Astrocyte (in vitro differentiated cells and primary cell): ENCODE measurements around the gene TGFBI. TPM values are rescaled to one million over a fixed set of nuclear protein-coding genes. Genes with fewer than 3 reads are reported as not detected.
A peak's percentile ranks its signal among the peaks of the same experiment; 100 is the strongest.

Source experiments
- DNase-seq: peaks from one replicate; pipeline ENCODE4 v3.0.0-alpha.2; 2010; ENCODE audit warnings: low read depth
- FAIRE-seq: peaks from 2 replicates; lab custom pipeline; 2011; peaks lifted over from hg19 to GRCh38; lab: Jason Lieb, UNC
- H2AFZ ChIP-seq: 2 replicates; pipeline ENCODE4 v1.6.0; 2012; ENCODE audit warnings: low read depth, low read length, inconsistent platforms
- H3K27ac ChIP-seq: 2 replicates; pipeline ENCODE4 v1.5.1; 2011; ENCODE audit warnings: low read depth, low read length, inconsistent platforms
- H3K27me3 ChIP-seq: 2 replicates; pipeline ENCODE4 v1.6.0; 2011; ENCODE audit warnings: low read length, inconsistent platforms; ENCODE audit not compliant: insufficient read depth
- H3K36me3 ChIP-seq: 2 replicates; pipeline ENCODE4 v1.5.1; 2011; ENCODE audit warnings: low read length, inconsistent platforms; ENCODE audit not compliant: insufficient read depth
- H3K4me1 ChIP-seq: 2 replicates; pipeline ENCODE4 v1.5.1; 2011; ENCODE audit warnings: low read length, inconsistent platforms; ENCODE audit not compliant: insufficient read depth
- H3K4me2 ChIP-seq: 2 replicates; pipeline ENCODE4 v1.6.0; 2012; ENCODE audit warnings: low read length, inconsistent platforms
- H3K4me3 ChIP-seq: 2 replicates; pipeline ENCODE4 v1.5.1; 2011; ENCODE audit warnings: low read depth, mild to moderate bottlenecking, low read length, inconsistent platforms; ENCODE audit not compliant: insufficient read depth
- H3K79me2 ChIP-seq: 2 replicates; pipeline ENCODE4 v1.6.0; 2012; ENCODE audit warnings: mild to moderate bottlenecking, low read length, inconsistent platforms; ENCODE audit not compliant: insufficient read depth
- H3K9ac ChIP-seq: 2 replicates; pipeline ENCODE4 v1.6.0; 2012; ENCODE audit warnings: mild to moderate bottlenecking, low read length, inconsistent platforms
- H3K9me3 ChIP-seq: 2 replicates; pipeline ENCODE4 v1.5.1; 2012; ENCODE audit warnings: low read depth, mild to moderate bottlenecking, low read length, inconsistent platforms; ENCODE audit not compliant: insufficient read depth
- H4K20me1 ChIP-seq: 2 replicates; pipeline ENCODE4 v1.6.0; 2012; ENCODE audit warnings: low read length, inconsistent platforms; ENCODE audit not compliant: insufficient read depth
- H3K27ac Mint-ChIP-seq: one replicate; pipeline ENCODE4 v1.8.0; 2021; ENCODE audit warnings: mild to moderate bottlenecking, mixed read lengths; ENCODE audit not compliant: unreplicated experiment
- H3K27me3 Mint-ChIP-seq: one replicate; pipeline ENCODE4 v1.8.0; 2021; ENCODE audit warnings: low read depth, mixed read lengths; ENCODE audit not compliant: unreplicated experiment
- H3K36me3 Mint-ChIP-seq: one replicate; pipeline ENCODE4 v1.8.0; 2021; ENCODE audit warnings: low read depth, mixed read lengths; ENCODE audit not compliant: unreplicated experiment
- H3K4me1 Mint-ChIP-seq: one replicate; pipeline ENCODE4 v1.8.0; 2021; ENCODE audit warnings: low read depth, mixed read lengths; ENCODE audit not compliant: unreplicated experiment
- H3K4me3 Mint-ChIP-seq: one replicate; pipeline ENCODE4 v1.8.0; 2021; ENCODE audit warnings: mild to moderate bottlenecking, moderate library complexity, mixed read lengths; ENCODE audit not compliant: unreplicated experiment
- H3K9me3 Mint-ChIP-seq: one replicate; pipeline ENCODE4 v1.8.0; 2021; ENCODE audit warnings: mild to moderate bottlenecking, mixed read lengths; ENCODE audit not compliant: unreplicated experiment
- EZH2 ChIP-seq: IDR thresholded peaks from 2 replicates; pipeline ENCODE4 v1.6.1; 2012; ENCODE audit warnings: mild to moderate bottlenecking, low read length, inconsistent platforms; ENCODE audit not compliant: insufficient read depth
- total RNA-seq: library from RNA; stranded (reverse); gene quantifications from 2 replicates; pipeline ENCODE4 v1.2.1, GENCODE V29; 2021
- TF ChIP-seq, protein P1 (sequence below): IDR thresholded peaks from 2 replicates; pipeline ENCODE4 v1.5.1; 2011; ENCODE audit warnings: low read depth, mild to moderate bottlenecking, inconsistent platforms, low read length, moderate library complexity; ENCODE audit not compliant: insufficient read depth

Gene TGFBI
- total RNA-seq, 1 donor from 2014 or later: 1,145 TPM

DNA sequence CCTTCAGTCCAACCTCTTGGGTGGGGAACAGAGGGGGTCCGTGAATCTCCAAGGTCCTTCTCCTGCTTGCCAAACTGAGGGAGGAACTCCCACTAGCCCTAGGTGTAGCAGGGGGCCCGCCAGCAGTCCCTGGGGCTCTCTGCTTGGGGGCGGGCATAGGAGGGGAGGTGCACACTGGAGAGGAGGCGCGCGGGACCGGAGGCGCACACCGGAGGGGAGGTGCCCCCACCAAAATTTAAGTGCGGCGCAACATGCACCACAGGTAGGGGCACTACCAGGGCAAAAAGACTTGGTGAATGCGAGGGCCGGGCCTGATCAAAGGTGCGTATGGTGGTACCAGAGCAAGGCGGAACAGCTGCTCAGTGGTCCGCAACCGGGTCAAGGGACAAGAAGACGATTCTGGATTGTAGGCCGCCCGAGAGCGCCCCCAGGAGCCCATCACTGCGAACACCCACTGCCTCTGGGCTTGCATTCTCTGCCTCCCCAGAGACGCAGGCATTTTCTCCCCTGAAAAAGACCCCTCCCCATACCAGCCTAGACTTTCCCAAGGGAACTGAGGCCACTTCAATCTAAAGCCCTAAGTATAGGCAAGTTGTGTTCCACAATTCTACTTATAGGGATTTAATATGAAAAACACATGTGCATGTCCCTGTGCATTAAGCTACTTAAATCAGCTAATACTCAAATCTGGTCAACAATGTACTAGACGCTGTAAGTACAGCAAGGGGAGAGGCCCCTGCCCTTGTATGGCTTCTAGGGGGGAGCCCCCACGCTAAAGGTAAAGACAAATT lies 50.6 kb downstream of the TGFBI start:
- Histone ChIP-seq H2AFZ (no peak overlapping the region), H3K4me3 (peak overlapping the region; percentile 51), H4K20me1 (peaks cover 7% of the 10 kb centered on the region), H3K27ac (no peak overlapping the region), H3K4me2 (peak overlapping the region; percentile 84), H3K79me2 (no peaks in the 10 kb centered on the region), H3K36me3 (no peaks in the 10 kb centered on the region), H3K9me3 (no peaks in the 10 kb centered on the region), H3K4me1 (peaks cover 6% of the 10 kb centered on the region), H3K9ac (peak overlapping the region; percentile 52), H3K27me3 (no peaks in the 10 kb centered on the region)
- no peak overlapping the region for H3K27ac Mint-ChIP-seq
- H3K27me3 Mint-ChIP-seq: peaks cover 4% of the 10 kb centered on the region
- H3K4me1 Mint-ChIP-seq: no peaks in the 10 kb centered on the region
- no peaks in the 10 kb centered on the region for H3K36me3 Mint-ChIP-seq
- H3K4me3 Mint-ChIP-seq: peak overlapping the region; percentile 81
- DNase-seq (no peak), FAIRE-seq (no peak)
- TF ChIP-seq EZH2: no peak
- TF ChIP-seq, protein P1, sequence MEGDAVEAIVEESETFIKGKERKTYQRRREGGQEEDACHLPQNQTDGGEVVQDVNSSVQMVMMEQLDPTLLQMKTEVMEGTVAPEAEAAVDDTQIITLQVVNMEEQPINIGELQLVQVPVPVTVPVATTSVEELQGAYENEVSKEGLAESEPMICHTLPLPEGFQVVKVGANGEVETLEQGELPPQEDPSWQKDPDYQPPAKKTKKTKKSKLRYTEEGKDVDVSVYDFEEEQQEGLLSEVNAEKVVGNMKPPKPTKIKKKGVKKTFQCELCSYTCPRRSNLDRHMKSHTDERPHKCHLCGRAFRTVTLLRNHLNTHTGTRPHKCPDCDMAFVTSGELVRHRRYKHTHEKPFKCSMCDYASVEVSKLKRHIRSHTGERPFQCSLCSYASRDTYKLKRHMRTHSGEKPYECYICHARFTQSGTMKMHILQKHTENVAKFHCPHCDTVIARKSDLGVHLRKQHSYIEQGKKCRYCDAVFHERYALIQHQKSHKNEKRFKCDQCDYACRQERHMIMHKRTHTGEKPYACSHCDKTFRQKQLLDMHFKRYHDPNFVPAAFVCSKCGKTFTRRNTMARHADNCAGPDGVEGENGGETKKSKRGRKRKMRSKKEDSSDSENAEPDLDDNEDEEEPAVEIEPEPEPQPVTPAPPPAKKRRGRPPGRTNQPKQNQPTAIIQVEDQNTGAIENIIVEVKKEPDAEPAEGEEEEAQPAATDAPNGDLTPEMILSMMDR: no peak
- H3K9me3 Mint-ChIP-seq: no peaks in the 10 kb centered on the region

DNA sequence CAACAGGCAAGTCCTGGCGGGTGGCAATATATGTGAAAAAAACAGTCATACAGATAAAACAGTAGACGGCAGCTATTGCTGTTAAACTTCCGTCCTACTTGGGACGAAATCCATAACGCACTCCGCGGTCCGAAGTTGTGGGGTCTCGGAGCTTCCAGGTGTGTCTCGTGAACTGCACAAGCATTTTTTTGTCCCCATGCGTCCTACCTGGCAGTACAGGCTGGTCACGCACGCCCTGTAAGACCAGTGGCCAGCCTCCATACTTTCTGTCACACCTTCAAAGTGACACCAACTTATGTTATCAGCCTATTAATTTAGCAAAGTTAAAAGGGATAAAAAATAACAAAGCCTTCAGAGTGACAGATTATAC lies 51.3 kb downstream of the TGFBI start:
- Histone ChIP-seq H3K36me3 (no peaks in the 10 kb centered on the region), H3K79me2 (no peaks in the 10 kb centered on the region), H3K4me2 (peak overlapping the region; percentile 84), H3K4me3 (peak overlapping the region; percentile 51), H3K9ac (peak overlapping the region; percentile 52), H3K27me3 (no peaks in the 10 kb centered on the region), H4K20me1 (peaks cover 3% of the 10 kb centered on the region), H2AFZ (no peak overlapping the region), H3K9me3 (no peaks in the 10 kb centered on the region), H3K27ac (no peak overlapping the region), H3K4me1 (peaks cover 6% of the 10 kb centered on the region)
- H3K27me3 Mint-ChIP-seq: peaks cover 4% of the 10 kb centered on the region
- no peaks in the 10 kb centered on the region for H3K36me3 Mint-ChIP-seq
- no peaks in the 10 kb centered on the region for H3K4me1 Mint-ChIP-seq
- H3K27ac Mint-ChIP-seq: peak overlapping the region; percentile 84
- H3K4me3 Mint-ChIP-seq: peak overlapping the region; percentile 81
- no peaks in the 10 kb centered on the region for H3K9me3 Mint-ChIP-seq
- no peak for TF ChIP-seq EZH2
- TF ChIP-seq, protein P1: no peak
- no peak for DNase-seq
- no peak for FAIRE-seq

DNA sequence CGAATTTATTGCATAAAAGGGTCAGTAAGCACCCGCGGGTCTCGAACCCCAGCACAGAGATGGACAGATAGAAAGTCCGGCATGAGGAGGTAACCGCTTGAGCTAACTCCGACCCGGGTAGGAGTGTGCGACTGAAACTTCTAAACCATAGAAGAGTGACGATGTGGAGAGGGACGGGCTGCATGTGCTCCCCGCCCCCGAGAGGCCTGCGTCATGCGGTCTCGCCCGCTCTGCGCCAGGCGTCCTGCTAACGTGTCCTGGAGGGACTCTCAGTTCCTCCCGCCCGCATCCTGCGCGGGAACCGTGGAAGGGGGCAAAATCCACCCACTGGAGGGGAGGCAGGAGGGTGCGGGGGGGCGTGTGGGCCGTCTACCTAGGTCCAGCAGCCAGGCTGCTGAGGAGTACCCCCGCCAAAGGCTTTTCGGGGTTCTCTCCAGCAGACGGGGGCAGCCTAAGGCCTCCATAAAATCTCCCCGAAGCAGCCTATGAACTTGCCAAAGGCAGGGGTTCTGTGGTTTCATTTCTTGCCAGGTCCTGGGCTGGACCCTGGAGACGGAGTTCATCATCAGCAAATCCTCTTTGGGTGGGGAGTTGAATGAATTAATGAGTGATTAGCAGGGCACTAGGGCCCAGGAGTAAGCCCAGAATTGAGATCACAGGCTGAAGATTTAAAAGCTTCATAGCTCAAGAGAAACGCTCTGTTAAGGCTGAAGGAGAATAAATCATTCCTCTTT lies 51.9 kb downstream of the TGFBI start:
- Mint-ChIP-seq H3K9me3 (no peaks in the 10 kb centered on the region), H3K27me3 (peaks cover 5% of the 10 kb centered on the region), H3K27ac (peak overlapping the region; percentile 84), H3K36me3 (no peaks in the 10 kb centered on the region), H3K4me3 (peak overlapping the region; percentile 81), H3K4me1 (no peaks in the 10 kb centered on the region)
- FAIRE-seq (no peak), DNase-seq (peak; percentile 88)
- H3K36me3 ChIP-seq: no peaks in the 10 kb centered on the region
- H3K9me3 ChIP-seq: no peaks in the 10 kb centered on the region
- H3K4me3 ChIP-seq: peak overlapping the region; percentile 51
- peak overlapping the region; percentile 84 for H3K4me2 ChIP-seq
- H3K27me3 ChIP-seq: no peaks in the 10 kb centered on the region
- H3K9ac ChIP-seq: peak overlapping the region; percentile 78
- H2AFZ ChIP-seq: no peak overlapping the region
- TF ChIP-seq, protein P1: no peak
- TF ChIP-seq EZH2: no peak
- no peaks in the 10 kb centered on the region for H3K79me2 ChIP-seq
- peak overlapping the region; percentile 27 for H3K27ac ChIP-seq
- H3K4me1 ChIP-seq: peaks cover 6% of the 10 kb centered on the region
- no peaks in the 10 kb centered on the region for H4K20me1 ChIP-seq
